AG04449 (cell line): Measurements from ENCODE around the gene STRADA.

Source experiments
- CTCF ChIA-PET: fragments of 350-600 bp; formaldehyde crosslinking; extraction: SDS; loops from one replicate; lab custom pipeline; 2021; ENCODE audit warnings: antibody characterized with exemption; lab: Yijun Ruan, JAX
- POLR2A ChIA-PET: fragments of 400-600, 350-600 bp; formaldehyde crosslinking; extraction: SDS; loops from one replicate; lab custom pipeline; 2020; ENCODE audit warnings: antibody characterized with exemption, inconsistent platforms; lab: Yijun Ruan, JAX
- DNase-seq: peaks from one replicate; pipeline ENCODE4 v3.0.0-alpha.2; 2010; ENCODE audit warnings: low read depth, low spot score
- H3K4me3 ChIP-seq: 2 replicates; pipeline ENCODE4 v1.5.1; 2011; ENCODE audit warnings: low read depth, mild to moderate bottlenecking, control low read depth, low read length
- TF ChIP-seq, protein P1 (sequence below): IDR thresholded peaks from one replicate; pipeline ENCODE4 v1.5.1; 2011; ENCODE audit warnings: mild to moderate bottlenecking, moderate library complexity, low read length, control low read depth, inconsistent platforms; ENCODE audit not compliant: insufficient read depth; ENCODE audit errors: missing control alignments

The STRADA gene

DNA sequence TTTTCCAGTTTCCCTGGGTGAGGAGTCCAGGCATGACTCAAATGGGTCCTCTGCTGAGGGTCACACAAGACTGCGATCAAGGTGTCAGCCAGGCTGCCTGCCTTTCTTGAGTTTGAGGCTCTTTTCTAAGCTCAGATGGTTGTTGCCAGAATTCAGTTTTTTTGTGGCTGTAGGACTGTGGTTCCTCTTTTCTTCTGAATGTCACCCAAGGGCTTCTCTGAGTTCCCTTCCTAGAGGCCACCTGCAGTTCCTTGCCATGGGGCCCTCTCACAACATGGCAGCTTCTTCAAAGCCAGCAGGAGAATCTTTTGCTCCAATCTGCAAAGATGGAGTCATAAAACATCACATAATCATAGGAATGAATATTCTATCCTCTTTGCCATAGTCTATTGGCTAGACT, 59.2 kb downstream of the STRADA start:
- DNase-seq, result no peak
- ChIA-PET CTCF (interaction anchor here (1.0 to 11.4 kb wide), 3 partner anchors 8 to 70 kb away, joined by 3 to 73 read pairs (median 4); no protein-coding TSS in a partner anchor), POLR2A (no interaction called here)
- H3K4me3 ChIP-seq, result no peak overlapping the region
- TF ChIP-seq, protein P1, sequence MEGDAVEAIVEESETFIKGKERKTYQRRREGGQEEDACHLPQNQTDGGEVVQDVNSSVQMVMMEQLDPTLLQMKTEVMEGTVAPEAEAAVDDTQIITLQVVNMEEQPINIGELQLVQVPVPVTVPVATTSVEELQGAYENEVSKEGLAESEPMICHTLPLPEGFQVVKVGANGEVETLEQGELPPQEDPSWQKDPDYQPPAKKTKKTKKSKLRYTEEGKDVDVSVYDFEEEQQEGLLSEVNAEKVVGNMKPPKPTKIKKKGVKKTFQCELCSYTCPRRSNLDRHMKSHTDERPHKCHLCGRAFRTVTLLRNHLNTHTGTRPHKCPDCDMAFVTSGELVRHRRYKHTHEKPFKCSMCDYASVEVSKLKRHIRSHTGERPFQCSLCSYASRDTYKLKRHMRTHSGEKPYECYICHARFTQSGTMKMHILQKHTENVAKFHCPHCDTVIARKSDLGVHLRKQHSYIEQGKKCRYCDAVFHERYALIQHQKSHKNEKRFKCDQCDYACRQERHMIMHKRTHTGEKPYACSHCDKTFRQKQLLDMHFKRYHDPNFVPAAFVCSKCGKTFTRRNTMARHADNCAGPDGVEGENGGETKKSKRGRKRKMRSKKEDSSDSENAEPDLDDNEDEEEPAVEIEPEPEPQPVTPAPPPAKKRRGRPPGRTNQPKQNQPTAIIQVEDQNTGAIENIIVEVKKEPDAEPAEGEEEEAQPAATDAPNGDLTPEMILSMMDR, result no peak

DNA sequence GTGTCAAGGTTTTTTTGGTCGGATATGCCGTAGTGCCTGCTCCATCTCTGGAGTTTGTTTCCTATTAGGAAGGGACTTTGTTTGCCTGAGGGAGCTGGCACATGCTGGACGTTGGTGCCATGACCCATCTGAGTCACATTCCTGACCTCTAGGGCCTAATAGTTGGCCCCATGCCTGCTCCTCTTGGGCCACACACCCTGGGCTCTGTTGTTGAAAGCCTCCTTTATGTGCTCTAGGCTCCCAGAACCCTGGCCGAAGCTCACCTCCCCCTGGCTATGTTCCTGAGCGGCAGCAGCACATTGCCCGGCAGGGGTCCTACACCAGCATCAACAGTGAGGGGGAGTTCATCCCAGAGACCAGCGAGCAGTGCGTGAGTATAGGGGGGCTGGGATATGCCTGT, 60.1 kb downstream of the STRADA start:
- CTCF ChIA-PET, result interaction anchor here (0.8 to 11.4 kb wide), 2 partner anchors 15 to 16 kb away, joined by 3 to 73 read pairs; no protein-coding TSS in a partner anchor
- TF ChIP-seq, protein P1, result no peak
- no peak overlapping the region for H3K4me3 ChIP-seq
- DNase-seq, result no peak
- POLR2A ChIA-PET, result no interaction called here

- no peak for DNase-seq
- TF ChIP-seq, protein P1, result no peak
- POLR2A ChIA-PET, result no interaction called here
- CTCF ChIA-PET, result interaction anchor here (11.4 kb wide), 1 partner anchor 15 kb away, joined by 73 read pairs; no protein-coding TSS in a partner anchor
- no peak overlapping the region for H3K4me3 ChIP-seq
Observed at GRCh38 chr17:63680700-63681099, 60.9 kb downstream of the STRADA start.

GRCh38 chr17:63679214-63679613, 62.4 kb downstream of the STRADA start:
- TF ChIP-seq, protein P1, result no peak
- no peak overlapping the region for H3K4me3 ChIP-seq
- no peak for DNase-seq
- POLR2A ChIA-PET, result no interaction called here
- CTCF ChIA-PET, result interaction anchor here (11.4 kb wide), 1 partner anchor 17 kb away, joined by 73 read pairs; no protein-coding TSS in a partner anchor

DNA sequence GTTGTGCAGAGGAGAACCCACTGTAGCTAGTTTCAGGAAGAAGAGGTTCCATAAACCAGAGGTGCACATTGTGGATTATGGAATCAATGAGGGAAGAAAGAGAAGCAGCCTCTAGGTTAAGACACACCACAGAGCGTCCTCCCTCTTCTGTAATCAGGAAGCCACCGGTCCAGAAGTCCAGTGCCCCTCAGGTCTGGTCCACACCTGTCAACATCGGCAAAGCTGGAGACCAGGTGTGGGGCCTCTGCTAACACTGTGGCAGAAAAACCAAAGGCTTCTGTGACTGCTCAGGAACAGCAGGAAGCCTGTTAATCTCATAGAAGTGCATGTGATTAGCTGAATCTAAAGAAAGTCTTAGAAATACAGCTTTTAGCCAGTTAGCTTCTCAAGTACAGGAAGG, 65.0 kb downstream of the STRADA start:
- CTCF ChIA-PET, result interaction anchor here (0.6 to 4.6 kb wide), 8 partner anchors 10 to 270 kb away, joined by 3 to 20 read pairs (median 4); no protein-coding TSS in a partner anchor
- POLR2A ChIA-PET, result interaction anchor here (0.6 kb wide), 1 partner anchor 251 kb away, joined by 3 read pairs; no protein-coding TSS in a partner anchor
- DNase-seq, result no peak
- H3K4me3 ChIP-seq, result no peak overlapping the region
- TF ChIP-seq, protein P1, result no peak

GRCh38 chr17:63675607-63676546, 65.7 kb downstream of the STRADA start:
- POLR2A ChIA-PET, result interaction anchor here (0.6 kb wide), 1 partner anchor 250 kb away, joined by 3 read pairs; no protein-coding TSS in a partner anchor
- CTCF ChIA-PET, result interaction anchor here (0.6 to 4.6 kb wide), 9 partner anchors 7 to 269 kb away, joined by 3 to 20 read pairs (median 4); no protein-coding TSS in a partner anchor

More at GRCh38 chr17:63675607-63676546, 65.7 kb downstream of the STRADA start:
- TF ChIP-seq, protein P1, result no peak
- peak; percentile 21 for DNase-seq
- H3K4me3 ChIP-seq, result no peak overlapping the region
